ENCODE measurements around the gene KCTD16.

The KCTD16 gene

GRCh38 chr5:144416196-144416595 lies 245.5 kb downstream of the KCTD16 start:
- DNase-seq = no peak

DNA sequence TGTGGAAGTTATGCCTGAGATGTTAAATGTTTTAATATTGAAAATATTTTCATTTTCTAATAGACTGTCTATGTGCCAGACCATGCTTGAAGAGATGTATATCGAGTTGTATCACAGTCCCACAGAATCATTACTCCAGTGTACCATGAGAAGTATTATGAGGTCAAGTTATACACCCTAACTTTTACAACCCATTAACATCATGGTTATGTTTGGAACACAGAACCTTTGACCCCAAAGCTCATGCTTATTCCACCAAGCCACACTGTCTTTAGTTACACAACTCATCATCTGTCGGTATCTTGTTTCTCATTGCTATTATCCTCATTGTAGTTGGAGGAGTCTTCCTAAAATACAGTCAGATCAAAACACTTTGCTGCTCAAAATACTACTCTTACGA lies 248.0 kb downstream of the KCTD16 start:
- no peak for DNase-seq

DNA sequence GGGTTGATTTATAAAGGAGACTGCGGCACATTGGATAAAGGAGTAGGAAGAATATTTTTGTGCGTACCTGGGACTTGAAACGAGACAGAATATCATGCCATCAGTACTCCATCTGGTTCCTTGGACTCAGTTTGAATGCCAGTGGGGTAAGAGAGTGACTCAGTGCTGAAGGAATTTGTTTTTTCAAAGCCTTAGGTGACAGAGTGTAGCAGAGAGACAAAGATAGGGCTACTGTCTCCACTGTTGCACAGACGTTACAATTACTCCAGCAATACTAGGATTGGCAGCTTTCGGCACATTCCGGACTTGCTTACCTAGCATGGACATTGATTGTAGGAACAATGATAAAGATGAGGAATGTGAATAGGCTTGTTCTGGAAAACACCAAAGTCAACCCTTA lies 250.7 kb downstream of the KCTD16 start:
- no peak for DNase-seq

DNA sequence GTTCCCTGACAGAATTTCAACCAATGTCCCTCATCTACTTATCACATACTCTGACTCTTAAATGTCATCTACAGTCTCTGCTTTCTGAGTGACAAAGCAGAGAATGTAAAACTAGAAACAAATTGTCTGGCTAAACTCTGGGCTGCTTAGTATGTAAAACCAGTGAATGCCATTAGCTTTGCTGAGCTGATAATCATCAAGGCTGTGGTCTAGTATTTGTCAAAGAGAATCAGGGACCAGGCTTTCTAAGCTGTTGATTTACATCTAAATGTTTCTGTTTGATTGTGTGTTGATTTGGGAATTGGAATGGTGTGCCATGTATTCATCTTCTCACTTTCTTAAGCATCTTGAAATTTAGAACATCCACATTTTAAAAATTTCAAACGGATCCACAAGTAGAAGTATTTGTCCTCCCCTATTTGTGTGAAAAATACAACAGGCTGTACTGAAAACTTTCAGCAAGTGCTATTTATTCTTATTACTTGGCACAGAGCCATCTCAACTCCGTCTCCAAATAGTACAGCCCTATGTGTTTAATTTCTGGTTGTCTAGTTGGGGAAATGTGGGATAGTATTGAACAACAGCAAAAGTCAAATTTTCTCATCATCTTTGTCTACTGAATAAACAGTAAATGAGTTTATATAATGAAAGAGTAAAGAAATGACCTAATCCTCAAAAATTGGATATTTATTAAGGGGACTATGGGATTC lies 251.5 kb downstream of the KCTD16 start:
- DNase-seq = no peak

DNA sequence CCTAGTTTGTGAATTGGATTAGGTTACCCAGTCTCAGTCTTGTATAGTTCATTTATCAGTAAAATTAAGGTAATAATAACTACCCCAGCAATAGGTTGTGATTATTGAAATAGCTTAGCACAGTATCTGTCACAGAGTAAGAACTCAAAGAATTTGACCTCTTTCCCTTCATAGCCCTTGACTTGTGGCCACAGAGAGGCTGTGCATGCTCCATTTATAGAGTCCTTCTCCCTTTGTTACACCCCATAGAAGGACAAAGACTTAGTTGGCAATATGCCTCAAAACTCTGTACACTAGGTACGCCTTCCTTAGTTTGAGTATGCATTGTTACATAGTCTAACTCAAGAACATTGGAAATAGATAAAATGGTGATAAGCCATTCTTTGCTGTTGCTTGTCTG lies 257.2 kb downstream of the KCTD16 start:
- DNase-seq = no peak

DNA sequence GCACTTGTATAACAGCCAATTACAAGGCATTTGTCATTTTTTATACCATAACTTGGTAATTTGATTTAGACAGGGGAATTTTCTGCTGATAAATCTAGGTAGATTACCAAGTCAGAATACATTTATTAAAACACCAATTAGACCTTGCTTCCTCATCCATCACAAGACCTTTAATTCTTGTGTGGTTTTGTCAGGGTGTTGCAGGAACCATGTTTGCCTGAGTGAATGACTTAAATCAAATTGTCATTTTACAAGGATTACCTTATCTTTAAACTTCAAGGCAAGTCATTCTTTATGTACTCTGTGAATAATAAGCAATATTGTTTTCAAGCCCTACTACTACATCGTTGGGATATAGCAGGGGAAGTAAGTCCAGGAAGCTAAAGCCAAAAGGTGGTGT lies 257.7 kb downstream of the KCTD16 start:
- no peak for DNase-seq

- no peak for DNase-seq
Observed at GRCh38 chr5:144429405-144429804, 258.7 kb downstream of the KCTD16 start.

- DNase-seq = no peak
Observed at GRCh38 chr5:144429905-144430304, 259.2 kb downstream of the KCTD16 start.

GRCh38 chr5:144433140-144433822 lies 262.6 kb downstream of the KCTD16 start:
- DNase-seq = no peak

- no peak for DNase-seq
Observed at GRCh38 chr5:144433893-144434292, 263.2 kb downstream of the KCTD16 start.

GRCh38 chr5:144436007-144436406 lies 265.3 kb downstream of the KCTD16 start:
- DNase-seq = no peak

GRCh38 chr5:144438237-144438636 lies 267.6 kb downstream of the KCTD16 start:
- DNase-seq = no peak

- DNase-seq = no peak
Observed at GRCh38 chr5:144448457-144448856, 277.8 kb downstream of the KCTD16 start.

GRCh38 chr5:144451187-144451973 lies 280.7 kb downstream of the KCTD16 start:
- DNase-seq = no peak

GRCh38 chr5:144453753-144454152 lies 283.1 kb downstream of the KCTD16 start:
- DNase-seq = no peak

DNA sequence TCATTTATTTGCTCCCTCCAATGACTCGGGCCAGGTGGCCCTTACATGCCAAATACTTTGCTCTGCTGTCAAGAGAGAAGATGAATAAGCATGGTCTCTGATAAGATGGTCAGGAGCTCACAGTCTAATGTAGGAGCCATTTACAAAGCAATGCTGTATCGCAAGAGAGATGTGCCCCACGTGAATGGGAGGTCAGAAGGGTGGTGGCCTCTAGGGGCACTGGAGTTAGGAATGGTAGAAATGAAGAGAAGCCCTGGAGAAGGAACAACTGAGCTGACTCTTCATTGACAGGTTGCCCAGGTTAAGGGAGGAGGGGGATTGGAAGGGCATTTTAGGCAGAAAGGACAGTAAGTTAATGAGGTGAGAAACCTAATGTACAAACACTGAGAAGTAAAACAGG lies 286.5 kb downstream of the KCTD16 start:
- no peak for DNase-seq

- DNase-seq = no peak
Observed at GRCh38 chr5:144458216-144458615, 287.5 kb downstream of the KCTD16 start.

DNA sequence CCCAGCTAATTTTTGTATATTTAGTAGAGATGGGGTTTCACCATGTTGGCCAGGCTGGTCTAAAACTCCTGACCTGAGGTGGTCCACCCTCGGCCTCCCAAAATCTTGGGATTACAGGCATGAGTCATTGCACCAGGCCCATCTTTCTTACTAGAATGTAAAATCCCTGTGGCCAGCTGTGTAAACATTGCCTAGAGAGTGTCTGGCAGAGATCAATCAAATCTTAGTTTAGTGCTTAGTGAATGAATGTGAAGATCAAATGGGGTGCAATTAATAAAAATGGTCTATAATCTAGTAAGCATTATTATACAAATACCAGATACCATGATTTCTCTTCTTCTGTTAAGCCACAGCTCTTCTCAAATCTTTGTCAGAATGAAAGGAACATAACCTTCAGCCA lies 289.9 kb downstream of the KCTD16 start:
- DNase-seq = no peak

- no peak for DNase-seq
Observed at GRCh38 chr5:144462577-144462976, 291.9 kb downstream of the KCTD16 start.

DNA sequence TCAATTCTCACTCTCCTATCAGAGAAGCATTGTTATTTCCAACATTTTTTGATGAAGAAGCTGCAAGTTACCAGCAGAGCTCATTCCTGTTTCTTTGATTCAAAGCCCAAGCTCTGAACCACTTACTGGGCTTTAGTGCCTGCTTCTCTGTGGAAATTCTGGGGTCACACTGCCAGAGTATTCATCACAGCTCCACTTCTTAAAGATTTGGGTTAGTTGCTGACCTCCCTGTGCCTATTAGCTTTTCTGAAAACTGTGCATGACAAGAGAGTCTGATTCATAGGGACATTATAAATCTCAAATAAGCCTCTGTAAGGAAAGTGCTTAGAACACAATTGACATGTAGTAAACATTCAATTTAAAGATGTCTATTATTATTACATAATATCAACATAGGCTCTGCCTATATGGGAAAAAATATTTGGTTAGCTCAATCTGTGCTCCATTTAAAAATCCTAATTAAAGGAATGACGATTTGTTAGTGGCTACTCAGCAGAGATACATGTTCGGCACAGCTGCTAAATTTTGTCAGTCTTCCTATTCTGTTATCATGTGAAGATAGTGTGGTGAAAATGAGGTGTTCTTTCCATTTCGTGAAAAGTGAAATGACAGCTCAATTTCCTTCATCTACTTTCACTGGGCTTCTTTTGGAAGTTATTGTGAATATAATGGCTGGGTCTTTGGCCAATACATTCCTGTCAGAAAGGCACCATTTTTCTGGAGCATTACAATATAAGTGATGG lies 293.0 kb downstream of the KCTD16 start:
- no peak for DNase-seq

DNA sequence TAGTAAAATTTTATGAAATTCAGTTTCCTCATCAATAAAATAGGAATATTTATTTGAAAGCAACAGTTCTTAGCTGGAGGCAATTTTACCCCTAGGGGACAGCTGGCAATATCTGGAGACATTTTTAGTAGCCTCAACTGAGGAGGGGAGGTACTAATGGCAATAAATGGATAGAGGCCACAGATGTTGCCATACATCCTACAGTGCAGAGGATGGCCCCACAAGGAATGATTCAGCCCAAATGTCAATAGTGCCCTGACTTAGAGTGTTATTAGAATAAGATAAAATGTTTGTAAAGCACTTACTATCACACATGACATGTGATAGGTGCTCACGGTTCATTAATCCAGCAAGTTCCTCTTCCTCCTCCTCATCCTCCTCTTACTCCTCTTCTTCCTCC lies 293.6 kb downstream of the KCTD16 start:
- no peak for DNase-seq

DNA sequence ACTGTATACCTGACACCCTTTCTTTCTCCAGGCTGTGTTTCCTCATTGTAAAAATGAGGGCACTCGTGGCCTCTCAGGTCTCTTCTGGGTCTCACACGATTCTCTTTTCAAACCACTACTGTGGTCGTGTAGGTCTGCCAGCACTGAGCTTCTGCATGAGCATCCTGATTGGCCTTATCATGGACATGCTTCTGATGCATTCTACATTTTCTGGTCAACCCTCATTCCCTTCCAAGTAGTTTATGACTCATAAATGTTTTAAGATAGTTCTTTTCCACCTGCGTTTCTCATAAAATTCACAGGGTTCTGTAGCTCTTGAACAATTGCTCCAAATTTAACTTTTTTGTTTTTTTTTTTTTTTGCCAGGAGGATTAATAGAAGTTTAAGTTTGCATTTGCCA lies 294.8 kb downstream of the KCTD16 start:
- DNase-seq = no peak

- no peak for DNase-seq
Observed at GRCh38 chr5:144467792-144468191, 297.1 kb downstream of the KCTD16 start.

Measured in CD4-positive, alpha-beta T cell treated with Interleukin-6 for 4 hours (primary cell).